HG02610 (cell line): ENCODE results near the gene XPR1.

Experiments used
- ATAC-seq: cut with Tn5 transposase; IDR thresholded peaks from one replicate; pipeline ENCODE4 v1.9.1; 2021; ENCODE audit warnings: mild to moderate bottlenecking, moderate library complexity; ENCODE audit not compliant: unreplicated experiment

Gene XPR1

DNA sequence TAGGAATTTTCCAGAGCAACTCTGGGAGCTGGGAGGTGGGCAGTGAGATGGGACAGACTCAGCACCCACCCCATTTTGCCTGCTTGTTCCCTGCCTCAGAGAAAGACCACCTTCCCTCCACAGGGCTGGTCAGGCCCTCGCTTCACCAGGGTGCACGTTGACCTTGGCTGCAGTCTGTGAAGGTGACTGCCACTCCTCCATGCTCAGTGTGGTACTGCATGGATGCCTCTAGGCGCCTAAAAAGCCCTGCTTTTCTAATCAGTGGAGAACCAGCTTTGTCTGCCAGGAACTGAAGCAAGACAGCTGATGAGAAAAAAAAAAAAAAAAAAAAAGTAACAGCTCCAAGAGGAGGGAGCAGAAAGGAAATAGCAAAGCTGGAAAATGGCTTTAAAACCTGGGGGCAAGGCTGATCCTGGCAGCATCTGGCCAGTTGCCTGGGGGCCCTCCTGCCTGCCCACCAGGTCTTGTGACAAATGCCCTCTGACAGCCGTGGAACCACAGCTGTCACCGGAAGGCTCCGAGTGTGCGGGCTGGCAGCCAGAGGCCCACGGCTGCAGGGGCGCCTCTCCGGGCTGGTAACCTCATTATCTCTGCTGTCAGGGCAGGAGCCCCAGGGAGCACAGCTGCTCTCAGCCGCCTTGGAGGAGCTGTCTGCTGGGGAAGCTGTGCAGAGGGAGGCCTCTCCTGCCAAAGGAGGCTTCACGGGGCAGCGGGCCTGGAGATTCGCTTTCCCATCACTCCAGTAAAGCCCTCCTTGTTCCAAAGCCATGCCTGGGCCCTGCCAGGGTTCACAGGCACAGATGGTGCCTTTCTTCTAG lies 294.6 kb downstream of the XPR1 start:
- ATAC-seq: no peak

DNA sequence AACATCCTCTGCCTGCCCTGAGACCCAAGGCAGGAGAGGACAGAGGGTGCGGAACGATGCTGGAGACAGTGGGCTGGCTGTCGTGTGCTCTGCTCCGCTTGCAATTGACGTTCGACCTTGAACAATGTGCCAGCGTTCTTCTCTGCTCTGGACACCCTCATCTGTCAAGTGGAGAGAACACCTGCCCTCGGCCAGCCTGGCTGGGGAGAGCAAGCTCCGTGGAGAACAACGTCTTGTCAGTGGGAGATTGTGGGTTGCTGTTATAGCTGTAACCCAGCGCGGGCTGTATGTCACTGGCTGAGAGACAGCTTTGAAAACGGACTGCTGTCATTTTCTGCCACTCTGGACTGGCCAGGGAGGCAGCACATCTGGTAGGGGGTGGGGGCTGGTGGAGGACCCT lies 295.5 kb downstream of the XPR1 start:
- no peak for ATAC-seq

DNA sequence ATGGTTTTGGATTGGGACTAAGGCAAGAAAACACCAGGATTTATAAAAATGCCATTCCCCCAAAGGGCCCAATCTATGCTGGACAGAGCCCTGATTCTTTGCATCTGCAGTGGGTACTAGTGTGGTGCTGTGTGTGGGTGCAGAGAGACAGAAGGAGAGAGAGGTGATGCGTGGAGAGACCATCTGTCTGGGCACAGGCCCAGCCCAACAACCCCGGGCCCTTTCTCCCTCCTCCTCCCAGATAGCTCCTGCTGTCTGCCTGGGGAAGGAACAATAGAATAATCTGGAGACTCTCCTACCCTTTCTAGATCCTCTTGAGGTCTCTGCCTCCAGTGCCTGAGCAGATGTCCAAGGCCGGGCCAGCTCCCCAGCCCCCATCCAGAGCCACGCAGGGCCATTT lies 296.0 kb downstream of the XPR1 start:
- ATAC-seq: no peak

- no peak for ATAC-seq
These were observed 296.8 kb downstream of the XPR1 start for GRCh38 chr1:180928331-180929230.

- no peak for ATAC-seq
These were observed 297.6 kb downstream of the XPR1 start for GRCh38 chr1:180929389-180929788.

- ATAC-seq: no peak
These were observed 298.9 kb downstream of the XPR1 start for GRCh38 chr1:180930687-180931086.

- no peak for ATAC-seq
These were observed 299.7 kb downstream of the XPR1 start for GRCh38 chr1:180931529-180931928.

GRCh38 chr1:180932378-180932777 lies 300.6 kb downstream of the XPR1 start:
- no peak for ATAC-seq

- no peak for ATAC-seq
These were observed 301.3 kb downstream of the XPR1 start for GRCh38 chr1:180933141-180933540.

- no peak for ATAC-seq
These were observed 302.7 kb downstream of the XPR1 start for GRCh38 chr1:180934563-180934962.

- ATAC-seq: no peak
These were observed 303.7 kb downstream of the XPR1 start for GRCh38 chr1:180935326-180936109.

DNA sequence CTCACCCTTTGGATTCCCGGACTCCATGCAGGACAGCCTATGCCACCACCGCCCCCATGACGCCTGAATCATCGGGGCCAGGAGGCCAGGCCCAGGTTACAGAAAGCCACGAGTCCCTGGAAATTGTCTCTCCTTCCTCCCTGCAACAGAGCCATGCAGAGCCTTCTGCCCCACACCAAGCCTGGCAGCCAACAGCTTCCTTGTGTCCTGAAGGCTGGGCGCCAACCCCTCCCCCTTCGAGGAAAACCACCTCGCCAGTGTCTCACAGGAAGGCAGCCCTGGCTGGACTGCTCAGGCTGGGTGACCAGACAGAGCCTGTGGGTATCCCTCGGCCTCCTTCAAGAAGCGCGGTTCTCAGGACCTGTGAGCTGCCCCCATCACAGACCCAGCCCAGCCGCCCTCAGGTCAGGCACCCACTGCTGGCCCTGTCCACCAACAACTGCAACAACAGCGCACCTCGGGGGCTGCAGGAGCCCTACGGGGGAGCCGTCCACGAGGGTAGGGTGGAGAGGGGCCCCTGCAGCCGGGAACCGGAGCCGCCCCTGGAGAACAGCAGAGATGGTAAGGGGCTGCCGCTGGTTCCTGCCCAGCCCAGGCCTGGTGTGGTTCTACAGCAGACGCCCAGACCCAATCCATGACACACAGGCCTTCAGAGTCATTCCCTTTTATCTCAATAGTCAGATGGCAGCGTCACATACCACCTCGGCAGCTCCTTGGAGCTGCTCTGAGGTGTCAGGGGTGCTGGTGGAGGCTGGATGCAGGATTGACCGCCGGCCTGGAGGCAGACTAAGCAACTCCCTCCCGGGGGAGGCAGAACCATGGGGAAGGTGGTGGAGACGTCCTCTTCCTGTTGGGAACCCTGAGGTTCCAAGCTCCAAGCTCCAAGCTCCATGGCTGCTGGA lies 304.5 kb downstream of the XPR1 start:
- no peak for ATAC-seq

DNA sequence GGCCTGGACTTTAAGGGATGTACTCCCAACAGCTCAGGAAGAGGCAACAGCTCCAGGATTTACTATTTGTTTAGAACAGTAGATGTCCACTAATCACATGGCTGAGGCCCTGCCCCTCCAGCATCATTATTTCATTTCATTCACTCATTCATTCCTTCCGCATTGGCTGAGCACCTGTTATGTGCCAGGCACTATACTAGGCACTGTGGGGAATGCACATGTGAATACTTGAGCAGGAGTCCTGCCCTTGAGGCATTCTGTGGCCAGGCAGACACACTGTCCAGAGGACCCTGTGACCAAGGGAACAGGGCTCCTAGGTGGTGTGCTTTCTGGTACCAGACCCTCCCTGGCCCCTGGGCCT lies 305.2 kb downstream of the XPR1 start:
- no peak for ATAC-seq

DNA sequence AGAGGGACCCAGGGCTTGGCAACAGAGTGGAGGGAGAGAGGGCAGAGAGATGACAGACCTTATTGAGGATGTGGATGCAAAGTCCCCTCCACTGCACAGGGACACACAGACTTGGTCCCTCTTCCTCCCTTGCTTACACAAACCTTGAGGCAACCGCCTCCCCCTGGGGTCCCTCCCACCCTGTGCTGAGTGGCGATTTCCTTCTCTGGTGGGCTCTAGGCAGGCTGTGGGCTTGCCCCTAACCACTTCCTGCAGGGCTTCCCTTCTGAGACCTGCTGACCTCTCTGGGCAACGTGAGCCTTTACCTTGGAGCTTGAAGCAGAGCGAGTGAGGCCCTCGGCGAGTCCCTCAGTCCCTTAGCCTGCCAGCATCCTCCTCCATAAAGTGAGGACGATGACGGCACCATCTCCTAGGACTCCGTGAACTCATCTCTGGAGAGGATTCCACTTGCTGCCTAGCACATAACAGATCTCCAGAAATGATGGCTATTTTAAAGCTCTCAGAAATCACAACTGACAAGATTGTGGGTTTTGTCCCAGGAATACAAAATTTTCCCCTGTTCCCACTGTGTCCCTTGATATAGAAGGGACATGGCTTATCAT lies 305.9 kb downstream of the XPR1 start:
- ATAC-seq: no peak

DNA sequence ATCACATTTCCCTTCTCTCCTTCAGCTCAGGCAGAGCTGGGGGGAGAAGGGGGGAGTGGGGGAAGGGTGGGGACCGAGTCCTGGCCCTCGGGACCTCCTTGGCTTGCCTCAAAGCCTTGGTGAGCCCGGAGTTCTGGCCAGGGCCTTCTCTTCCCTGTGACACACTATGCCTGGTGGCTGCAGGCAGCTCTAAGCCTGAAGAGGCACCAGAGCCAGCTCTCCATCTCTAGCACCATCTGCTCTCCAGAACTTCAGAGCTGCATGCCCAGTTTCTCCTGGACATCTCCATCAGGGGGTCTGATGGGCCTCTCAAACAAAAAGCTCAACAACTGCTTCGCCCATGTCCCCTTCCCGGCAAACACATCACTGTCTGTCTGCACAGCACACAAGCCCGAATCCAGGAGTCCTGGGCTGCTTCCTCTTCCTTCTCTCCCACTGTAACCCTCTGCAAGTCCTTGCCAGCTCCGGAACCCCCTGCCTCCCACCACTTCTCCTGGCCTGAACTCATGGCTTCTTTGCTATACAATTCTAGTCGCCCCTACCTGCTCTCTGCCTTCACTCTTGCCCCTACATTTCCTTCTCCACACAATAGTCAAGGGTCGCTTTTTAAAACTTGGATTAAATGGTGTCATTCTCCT lies 307.4 kb downstream of the XPR1 start:
- ATAC-seq: no peak

GRCh38 chr1:180939711-180940103 lies 307.9 kb downstream of the XPR1 start:
- no peak for ATAC-seq
